Measurements from ENCODE around the gene NCKAP1. TPM values are rescaled to one million over a fixed set of nuclear protein-coding genes. Genes with fewer than 3 reads are reported as not detected.

Gene NCKAP1
- total and polyA plus RNA-seq, 8 donors, result 16.9 to 75.6 (median 42.8) TPM

DNA sequence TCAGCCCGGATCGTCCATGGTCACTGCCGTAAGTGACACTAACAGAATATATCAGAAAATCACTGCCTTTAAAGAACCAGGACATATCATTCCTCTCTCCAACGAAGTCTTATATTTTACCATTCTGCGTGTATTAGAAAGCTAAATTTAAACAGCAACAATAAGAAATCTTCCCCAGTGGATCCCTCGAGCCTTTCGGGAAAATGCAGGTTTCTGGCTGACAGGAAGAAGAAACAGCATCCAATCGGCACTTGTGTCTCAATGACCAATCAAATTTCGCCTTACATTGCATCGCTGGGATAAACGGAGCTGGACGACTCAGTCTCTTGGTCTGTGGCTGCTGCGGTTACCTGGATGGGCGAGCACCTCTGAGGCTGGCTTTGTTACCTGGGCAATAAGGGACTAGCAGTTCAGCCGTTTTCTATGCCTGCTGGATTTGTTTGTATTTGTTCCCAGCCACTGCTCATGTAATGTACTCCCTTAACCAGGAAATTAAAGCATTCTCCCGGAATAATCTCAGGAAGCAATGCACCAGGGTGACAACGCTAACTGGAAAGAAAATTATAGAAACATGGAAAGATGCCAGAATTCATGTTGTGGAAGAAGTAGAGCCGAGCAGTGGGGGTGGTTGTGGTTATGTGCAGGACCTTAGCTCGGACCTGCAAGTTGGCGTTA is 40.3 kb upstream of the NCKAP1 start, which contains the start of gene DUSP19:
DUSP19 (plus strand) TSS at position 284 of the 675 bp plus-strand sequence; CDS start at position 471, 187 bp downstream.
- FAIRE-seq, result peak; percentile 75

DNA sequence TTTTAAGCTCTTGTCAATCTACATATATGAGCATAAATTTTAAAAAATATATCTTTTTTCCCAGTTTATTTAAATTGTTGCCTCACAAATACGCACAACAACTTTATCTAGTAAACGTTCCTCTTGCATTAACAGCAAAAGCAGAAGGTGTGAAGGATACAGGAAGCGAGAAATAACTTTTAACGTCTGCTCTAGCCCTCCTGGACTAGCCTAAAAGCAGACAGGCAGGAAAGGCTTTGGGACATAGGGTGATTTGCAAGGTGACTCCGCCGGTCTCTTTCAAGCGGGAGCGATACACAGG is 39.9 kb upstream of the NCKAP1 start:
- H3K27me3 ChIP-seq, result no peaks in the 10 kb centered on the region
- 1 to 3% methylated on average over 8 of the region's 8 CpGs for WGBS, 2 donors
- no peaks in the 10 kb centered on the region for H3K9me3 ChIP-seq
- no peaks in the 10 kb centered on the region for H3K36me3 ChIP-seq
- peak in 2 of 6 donors; percentile 51 to 67 for DNase-seq
- peak in 2 of 4 donors; percentile 71 to 82 for ATAC-seq
- no peak for FAIRE-seq
- peaks cover 0 to 10% (median 7%) of the 10 kb centered on the region in 3 donors for H3K4me1 ChIP-seq
- TF ChIP-seq, protein P1, sequence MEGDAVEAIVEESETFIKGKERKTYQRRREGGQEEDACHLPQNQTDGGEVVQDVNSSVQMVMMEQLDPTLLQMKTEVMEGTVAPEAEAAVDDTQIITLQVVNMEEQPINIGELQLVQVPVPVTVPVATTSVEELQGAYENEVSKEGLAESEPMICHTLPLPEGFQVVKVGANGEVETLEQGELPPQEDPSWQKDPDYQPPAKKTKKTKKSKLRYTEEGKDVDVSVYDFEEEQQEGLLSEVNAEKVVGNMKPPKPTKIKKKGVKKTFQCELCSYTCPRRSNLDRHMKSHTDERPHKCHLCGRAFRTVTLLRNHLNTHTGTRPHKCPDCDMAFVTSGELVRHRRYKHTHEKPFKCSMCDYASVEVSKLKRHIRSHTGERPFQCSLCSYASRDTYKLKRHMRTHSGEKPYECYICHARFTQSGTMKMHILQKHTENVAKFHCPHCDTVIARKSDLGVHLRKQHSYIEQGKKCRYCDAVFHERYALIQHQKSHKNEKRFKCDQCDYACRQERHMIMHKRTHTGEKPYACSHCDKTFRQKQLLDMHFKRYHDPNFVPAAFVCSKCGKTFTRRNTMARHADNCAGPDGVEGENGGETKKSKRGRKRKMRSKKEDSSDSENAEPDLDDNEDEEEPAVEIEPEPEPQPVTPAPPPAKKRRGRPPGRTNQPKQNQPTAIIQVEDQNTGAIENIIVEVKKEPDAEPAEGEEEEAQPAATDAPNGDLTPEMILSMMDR (IDR thresholded peaks at IDR 0.05), result no peak
- peak overlapping the region; percentile 42 to 60 (median 57) for H3K4me3 ChIP-seq
- H3K27ac ChIP-seq, result peak overlapping the region; percentile 72 to 92 (median 78)
- intact Hi-C loops (cut with DNase I), result no loop called here

More for the DNA sequence above, 40.3 kb upstream of the NCKAP1 start, which contains the start of gene DUSP19:
- Histone ChIP-seq H3K36me3 (no peaks in the 10 kb centered on the region), H3K4me3 (peak within 1 kb of the TSS; percentile 42 to 60 (median 57)), H3K9me3 (no peaks in the 10 kb centered on the region), H3K4me1 (peaks cover 0 to 10% (median 7%) of the 10 kb centered on the region in 3 donors), H3K27me3 (no peaks in the 10 kb centered on the region), H3K27ac (peak within 1 kb of the TSS; percentile 72 to 92 (median 78))
- ATAC-seq, result peak; percentile 94 to 98 (median 97)
- 0% methylated on average over 20 of the region's 20 CpGs for WGBS, 2 donors
- DNase-seq, result peak; percentile 78 to 97 (median 88)
- TF ChIP-seq, protein P1 (IDR thresholded peaks at IDR 0.05), result no peak
- intact Hi-C loops (cut with DNase I), result no loop called here

DNA sequence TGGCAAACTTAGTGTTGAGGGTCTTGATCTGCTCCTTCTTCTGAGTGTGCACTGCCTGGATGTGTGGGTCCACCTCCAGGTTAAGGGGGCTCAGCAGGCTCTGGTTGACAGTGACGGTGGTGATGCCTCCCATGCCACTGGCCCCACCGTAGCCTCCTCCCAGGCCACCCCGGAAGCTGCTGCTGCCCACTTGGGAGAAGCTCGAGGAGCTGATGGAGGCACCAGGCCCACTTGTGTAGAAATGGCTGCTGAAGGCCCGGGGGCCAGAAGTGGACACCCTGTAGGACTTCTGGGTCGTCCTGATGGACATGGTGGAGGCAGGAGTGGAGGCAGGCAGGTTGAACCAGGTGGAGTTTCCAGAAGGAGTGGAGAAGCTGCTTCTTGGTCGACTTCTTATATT is 33.9 kb upstream of the NCKAP1 start:
- TF ChIP-seq, protein P1 (IDR thresholded peaks at IDR 0.05), result no peak
- WGBS, 2 donors, result 79 to 86% methylated on average over 7 of the region's 7 CpGs
- FAIRE-seq, result no peak

DNA sequence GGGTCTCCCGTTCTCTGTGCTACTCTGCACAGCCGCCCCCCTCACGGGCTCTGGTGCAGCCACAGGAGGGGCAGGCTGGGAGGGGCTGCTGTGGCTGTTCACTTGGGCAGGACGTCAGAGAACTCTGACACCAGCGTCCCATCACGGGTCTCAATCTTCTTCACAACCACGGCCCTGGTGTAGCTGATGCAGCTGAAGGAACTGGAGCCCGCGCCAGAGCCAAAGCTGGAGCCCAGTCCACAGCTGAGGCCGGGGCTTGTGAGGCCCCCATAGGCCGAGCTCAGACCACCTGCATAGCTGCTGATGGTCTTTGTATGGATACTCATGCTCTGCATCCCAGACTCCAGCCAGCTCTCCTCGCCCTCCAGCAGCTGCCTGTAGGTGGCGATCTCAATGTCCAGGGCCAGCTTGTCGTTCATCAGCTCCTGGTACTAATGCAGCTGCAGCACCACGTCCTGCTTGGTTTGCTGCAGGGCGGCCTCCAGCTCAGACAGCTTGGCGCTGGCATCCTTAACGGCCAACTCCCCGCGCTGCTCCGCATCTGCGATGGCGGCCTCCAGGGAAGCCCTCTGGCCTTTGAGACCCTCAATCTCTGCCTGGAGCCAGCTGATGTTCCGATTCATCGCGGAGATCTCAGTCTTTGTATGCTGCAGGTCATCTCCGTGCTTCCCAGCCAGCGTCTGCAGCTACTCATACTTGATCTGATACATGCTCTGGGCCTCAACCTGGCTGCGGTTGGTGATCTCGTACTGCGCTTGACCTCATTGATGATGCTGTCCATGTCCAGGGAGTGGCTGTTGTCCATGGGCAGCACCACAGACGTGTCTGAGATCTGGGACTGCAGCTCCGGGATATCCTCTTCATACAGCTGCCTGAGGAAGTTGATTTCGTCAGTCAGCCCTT is 32.9 kb upstream of the NCKAP1 start:
- Histone ChIP-seq H3K4me1 (no peaks in the 10 kb centered on the region), H3K27ac (no peak overlapping the region), H3K4me3 (no peak overlapping the region), H3K27me3 (no peaks in the 10 kb centered on the region), H3K9me3 (no peaks in the 10 kb centered on the region), H3K36me3 (no peaks in the 10 kb centered on the region)
- TF ChIP-seq, protein P1 (IDR thresholded peaks at IDR 0.05), result peak; percentile 11 to 31 (median 20)
- DNase-seq, result peak; percentile 40 to 78 (median 54)
- ATAC-seq, result peak in 3 of 4 donors; percentile 57 to 84 (median 78)
- 59 to 70% methylated on average over 34 of the region's 34 CpGs for WGBS, 2 donors
- intact Hi-C loops (cut with DNase I), result no loop called here
- no peak for FAIRE-seq

More for the DNA sequence above, 33.9 kb upstream of the NCKAP1 start:
- DNase-seq (peak in 1 of 6 donors; percentile 64), ATAC-seq (no peak)
- no peaks in the 10 kb centered on the region for H3K9me3 ChIP-seq
- H3K4me1 ChIP-seq, result no peaks in the 10 kb centered on the region
- intact Hi-C loops (cut with DNase I), result no loop called here
- no peaks in the 10 kb centered on the region for H3K27me3 ChIP-seq
- no peak overlapping the region for H3K4me3 ChIP-seq
- no peak overlapping the region for H3K27ac ChIP-seq
- no peaks in the 10 kb centered on the region for H3K36me3 ChIP-seq
